NCI-H2107 (cell line): ENCODE measurements around the gene CHTF18.
A peak's percentile ranks its signal among the peaks of the same experiment; 100 is the strongest.
"Not testable (repeated sequence)": the region's sequence is repeated elsewhere in the genome, so short reads cannot be mapped to it uniquely, and the experiment has no call there.

Experiments
- DNase-seq: peaks from one replicate; lab custom pipeline; 2025; lab: John Stamatoyannopoulos, UW

Gene CHTF18

DNA sequence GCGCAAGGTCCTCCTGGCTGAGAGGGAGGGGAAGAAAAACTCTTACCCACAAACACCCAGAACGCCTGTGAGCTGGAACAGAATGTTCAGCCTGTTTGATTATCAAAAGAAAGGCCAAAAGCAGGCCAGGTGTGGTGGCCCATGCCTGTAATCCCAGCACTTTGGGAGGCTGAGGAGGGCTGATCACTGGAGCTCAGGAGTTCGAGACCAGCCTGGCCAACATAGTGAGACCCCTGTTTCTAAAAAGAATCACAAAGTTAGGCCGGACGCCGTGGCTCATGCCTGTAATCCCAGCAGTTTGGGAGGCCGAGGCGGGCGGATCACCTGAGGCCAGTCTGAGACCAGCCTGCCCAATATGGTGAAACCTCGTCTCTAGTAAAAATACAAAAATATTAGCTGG lies 12.1 kb upstream of the CHTF18 start:
- DNase-seq: not testable (repeated sequence)

DNA sequence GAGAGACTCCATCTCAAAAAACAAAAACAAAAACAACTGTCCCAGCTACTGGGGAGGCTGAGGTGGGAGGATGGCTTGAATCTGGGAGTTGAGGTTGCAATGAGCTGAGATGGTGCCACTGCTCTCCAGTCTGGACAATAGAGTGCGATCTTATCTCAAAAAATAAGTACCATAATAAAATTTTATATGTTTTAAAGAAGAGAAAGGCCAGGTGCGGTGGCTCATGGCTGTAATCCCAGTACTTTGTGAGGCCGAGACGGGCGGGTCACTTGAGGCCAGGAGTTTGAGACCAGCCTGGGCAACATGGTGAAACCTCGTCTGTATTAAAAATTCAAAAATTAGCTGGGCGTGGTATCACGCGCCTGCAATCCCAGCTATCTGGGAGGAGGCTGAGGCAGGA lies 11.6 kb upstream of the CHTF18 start:
- no peak for DNase-seq

DNA sequence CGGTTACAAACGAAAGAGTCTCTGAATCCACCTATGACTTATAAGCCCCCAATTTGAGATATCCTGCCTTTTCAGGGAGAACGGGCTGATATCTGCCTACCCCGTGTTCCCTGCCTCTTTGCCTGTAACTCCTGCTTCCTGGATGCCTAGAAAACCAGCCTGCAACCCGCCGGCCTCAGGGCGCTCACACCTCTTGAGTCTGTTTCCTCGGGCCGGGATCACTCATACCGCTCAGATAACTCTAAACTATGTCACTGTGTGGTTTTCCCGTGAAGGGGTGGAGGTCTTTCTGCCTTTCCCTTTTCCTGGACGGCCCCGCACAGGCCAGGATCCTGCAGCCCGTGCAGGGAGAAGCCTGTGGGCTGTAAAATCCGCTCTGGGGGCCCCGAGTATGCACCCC lies 10.6 kb upstream of the CHTF18 start:
- no peak for DNase-seq

DNA sequence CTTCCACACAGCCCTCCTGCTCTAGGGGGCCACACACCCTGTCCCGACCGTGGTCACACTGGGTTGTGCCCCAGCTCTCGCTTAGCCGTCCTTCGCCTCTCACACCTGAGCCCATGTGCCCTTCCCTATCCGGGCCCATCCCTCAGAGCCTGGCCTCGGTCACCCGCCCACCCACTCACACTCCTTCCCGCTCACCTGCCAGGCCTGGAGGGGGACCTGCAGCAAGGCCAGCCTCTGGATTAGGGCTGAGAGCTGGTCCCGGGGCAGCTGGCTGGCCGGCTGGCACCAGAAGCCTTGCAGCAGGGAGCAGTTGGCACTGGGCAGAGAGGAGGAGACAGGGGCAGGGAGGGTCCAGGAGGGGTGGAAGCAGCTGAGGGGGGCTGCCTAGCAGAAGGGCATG lies 10.0 kb upstream of the CHTF18 start:
- DNase-seq: no peak

DNA sequence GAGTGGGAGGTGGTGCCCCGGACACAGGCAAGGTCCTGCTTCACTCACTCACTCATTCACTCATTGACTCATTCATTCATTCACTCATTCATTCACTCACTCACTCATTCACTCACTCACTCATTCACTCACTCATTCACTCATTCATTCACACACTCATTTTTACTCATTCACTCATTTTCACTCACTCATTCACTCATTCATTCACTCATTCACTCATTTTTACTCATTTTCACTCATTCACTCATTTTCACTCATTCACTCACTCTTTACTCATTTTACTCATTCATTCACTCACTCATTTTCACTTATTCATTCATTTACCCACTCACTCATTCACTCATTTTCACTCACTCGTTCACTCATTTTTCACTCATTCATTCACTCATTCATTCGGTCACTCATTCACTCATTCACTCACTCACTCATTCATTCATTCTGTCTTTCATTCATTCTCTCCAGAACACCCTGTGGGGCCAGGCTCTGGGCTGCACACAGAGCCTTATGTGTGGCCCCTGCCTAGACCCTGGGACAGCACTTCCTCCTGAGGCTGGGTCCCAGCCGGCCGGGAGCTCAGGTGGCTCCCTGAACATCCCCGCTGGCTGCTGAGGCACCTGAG lies 9.4 kb upstream of the CHTF18 start:
- DNase-seq: no peak

DNA sequence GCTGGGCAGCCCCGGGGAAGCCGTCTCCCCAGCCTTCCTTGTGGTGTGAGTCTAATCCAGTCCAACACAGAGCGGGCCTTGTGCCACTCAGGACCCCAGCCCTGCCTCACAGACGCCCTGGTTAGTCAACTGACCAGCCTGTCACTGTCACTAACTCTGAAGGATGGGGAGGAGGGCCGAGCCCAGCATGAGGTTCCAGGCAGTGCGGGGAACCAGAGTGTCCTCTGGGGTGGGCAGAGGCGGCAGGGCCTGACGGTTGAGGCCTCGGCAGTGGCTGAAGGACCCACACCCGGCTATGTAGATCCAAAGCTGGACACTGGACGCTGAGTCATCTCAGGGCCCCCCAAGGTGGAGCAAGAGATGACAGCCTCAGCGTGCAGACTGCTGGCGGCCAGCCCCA lies 8.9 kb upstream of the CHTF18 start:
- DNase-seq: no peak

DNA sequence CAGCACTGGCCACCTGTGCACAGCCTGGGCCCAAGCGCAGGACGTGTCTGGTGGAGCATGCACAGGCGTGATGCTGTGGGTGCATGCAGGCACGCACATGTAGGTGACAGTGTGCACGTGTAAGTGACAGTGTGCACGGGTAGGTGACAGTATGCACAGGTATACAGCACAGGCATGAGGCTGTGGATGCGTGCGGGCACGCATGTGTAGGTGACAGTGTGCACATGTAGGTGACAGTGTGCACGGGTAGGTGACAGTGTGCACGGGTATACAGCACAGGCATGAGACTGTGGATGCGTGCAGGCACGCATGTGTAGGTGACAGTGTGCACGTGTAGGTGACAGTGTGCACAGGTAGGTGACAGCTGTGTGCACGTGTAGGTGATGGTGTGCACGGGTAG lies 8.1 kb upstream of the CHTF18 start:
- no peak for DNase-seq

DNA sequence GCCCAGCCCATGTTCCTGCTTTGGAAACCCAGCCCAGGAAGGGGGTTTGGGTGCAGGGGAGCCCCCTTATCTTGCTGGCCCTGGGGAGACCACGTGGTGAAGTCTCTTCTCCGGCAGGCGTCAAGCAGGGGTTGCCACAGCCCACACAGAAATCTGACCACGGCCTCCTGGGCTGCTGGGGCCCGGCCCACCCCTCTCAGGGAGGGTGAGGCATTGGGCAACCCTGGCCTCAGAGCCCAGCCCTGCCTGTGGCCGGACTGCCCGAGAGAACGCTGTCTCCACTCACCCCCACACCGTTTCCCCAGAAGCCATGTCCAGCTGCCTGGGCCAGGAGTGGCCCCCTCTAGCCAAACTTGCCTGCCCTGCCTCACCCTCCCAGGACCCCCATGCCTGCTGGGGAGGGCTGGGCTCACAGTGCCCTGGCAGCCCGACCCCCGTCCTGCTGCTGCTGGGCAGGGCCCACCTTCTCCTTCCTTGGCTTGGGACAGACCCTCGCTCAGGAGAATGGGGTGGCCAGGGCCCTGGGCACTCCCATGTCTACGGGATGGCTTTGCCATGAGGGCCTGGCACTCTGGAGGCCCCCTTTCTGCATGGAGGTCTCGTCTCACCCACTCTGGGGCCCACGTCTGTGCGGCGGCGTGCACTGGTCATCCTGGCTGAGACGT lies 6.9 kb upstream of the CHTF18 start:
- no peak for DNase-seq

DNA sequence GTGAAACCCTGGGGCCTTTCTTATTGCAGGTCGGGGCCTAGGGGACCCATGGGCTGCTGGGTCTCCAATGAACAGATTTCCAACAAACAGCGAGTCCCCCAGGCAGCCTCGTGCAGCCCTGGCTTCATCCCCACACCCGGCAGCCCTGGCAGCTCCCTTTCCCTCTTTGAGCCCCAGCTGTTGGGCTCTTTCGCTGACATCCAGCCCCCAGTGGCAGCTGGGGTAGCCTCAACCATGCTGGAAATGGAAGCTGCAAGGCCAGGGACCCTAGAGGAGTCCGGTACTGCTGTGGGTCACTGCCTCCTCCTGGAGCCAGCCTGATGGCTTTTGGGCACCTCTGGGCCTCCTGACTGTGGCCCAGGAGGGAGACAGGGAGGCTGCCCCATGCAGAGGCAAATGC lies 6.2 kb upstream of the CHTF18 start:
- no peak for DNase-seq

DNA sequence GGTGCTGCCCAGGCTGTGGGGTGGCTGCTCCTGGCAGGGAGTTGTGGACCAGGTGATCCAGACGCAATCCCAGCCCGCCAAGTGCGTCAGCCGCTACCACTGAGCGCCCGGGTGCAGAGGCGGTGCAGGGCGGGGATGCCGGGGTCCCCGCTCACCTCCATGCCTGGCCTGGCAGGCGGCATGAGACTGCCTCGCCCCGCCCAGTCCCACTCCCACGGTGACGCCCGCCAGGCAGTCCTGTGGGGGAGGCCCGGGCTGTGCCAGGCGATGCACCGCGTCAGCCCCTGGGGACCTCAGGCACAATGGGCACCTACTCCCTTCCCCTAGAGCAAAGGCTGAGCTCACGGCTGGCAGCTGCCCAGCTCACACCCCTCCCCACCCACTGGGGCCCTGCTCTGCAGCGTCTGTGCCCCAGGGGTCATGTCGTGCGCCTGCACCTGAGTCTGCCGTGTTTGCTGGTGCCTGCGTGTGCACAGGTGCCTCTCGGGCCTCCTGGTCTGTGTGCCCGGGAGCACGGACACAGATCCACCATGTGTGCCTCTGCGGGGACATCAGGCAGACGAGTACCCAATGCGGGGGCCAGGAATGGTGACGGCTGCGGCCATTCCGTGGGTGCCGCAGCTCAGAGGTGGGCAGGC lies 5.5 kb upstream of the CHTF18 start:
- DNase-seq: peak; percentile 68

DNA sequence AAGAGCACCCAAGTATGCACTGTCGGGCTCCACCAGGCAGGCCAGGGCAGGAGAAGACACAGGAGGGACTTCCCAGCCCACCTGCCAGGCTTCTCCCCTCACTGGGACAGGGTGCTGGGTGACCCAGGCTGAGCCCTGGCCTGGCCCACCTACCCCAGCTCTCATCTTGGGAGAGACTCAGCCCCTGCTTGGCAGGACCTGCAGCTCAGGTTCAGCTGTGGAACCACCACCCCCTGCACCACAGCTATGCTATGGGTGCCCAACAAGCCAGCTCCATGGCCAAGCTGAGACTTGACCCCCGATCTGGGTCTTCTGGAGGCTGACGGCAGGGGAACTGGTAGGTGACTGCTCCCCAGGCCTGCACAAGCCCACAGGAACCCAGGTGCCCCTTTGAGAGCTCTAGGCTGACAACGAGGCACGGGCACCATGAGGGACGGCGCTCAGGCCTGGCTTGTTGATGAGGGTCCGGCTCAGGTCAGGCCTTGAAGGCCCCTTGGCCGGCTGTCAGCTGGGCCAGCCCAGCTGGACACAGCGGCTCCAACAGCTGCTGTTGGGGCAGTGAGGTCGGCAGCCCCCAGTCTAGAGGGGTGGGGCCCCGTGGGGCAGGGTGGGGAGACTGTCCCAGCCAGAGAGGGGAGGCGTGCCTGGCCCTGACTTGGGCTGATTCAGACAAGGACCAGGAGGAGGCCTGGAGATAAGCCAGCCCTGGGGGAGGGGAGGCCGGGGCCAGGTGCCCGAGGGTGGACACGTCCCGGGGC lies 4.8 kb upstream of the CHTF18 start:
- DNase-seq: no peak

DNA sequence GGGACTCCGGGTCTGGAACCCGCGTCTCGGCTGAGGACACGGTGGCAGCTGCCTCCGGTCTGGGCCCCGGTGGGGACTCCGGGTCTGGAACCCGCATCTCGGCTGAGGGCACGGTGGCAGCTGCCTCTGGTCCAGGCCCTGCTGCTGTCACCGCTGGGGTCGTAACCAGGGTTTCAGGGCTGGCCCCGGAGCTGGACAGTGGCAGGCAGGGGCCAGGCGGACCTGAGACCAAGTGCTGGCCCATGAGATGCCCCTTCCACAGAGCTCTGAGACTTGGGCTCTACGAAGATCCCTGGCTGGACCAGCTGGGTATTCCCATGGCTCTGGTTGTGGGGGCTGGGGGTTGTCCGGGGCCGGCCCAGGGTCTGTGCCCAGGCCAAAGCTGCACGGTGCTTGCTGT lies 4.0 kb upstream of the CHTF18 start:
- DNase-seq: no peak

DNA sequence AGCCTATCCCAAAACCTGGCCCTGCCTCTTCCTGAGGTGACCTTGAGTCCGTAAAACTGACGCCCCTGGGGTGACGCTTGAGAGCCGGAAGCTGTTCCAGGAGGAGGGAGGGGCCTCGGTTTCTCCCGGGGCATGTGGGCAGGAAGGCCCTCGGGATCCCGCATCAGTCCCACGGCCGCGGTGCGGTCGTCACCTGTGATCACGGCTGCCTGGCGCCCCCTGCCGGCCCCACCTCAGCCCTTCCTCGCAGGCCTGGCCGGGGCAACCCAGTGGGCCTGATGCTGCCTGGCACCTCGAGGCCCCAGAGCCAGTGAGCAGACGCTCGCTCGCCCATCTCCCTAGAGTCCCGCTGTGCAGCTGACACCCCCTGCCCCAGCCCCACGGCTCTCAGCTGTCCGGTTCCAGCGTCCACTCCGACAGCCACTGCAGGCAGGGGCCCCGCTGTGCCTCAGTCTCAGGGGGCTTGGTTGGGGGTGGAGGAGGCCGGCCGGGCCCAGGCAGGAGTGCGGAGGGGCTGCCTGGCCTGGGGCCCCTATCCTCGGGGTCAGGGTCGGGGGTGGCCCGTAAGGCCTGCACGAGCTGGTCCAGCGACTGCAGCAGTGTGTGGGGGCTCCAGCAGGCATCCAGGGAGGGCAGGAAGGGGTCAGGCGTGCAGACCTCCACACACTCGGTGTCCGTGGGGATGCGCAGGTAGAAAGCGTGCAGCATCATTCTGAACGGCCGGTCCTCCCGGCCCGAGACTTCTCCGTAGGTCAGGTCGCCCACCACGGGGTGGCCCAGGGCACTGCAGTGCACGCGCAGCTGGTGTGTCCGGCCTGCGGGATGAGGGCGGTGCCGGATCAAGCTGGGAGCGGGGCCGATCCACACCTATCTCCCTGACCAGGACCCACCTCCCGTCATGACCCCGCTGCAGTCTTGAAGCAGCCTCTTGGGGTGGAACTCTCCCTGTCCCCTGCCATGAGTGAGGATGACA lies 2.6 kb upstream of the CHTF18 start:
- DNase-seq: peak; percentile 25

DNA sequence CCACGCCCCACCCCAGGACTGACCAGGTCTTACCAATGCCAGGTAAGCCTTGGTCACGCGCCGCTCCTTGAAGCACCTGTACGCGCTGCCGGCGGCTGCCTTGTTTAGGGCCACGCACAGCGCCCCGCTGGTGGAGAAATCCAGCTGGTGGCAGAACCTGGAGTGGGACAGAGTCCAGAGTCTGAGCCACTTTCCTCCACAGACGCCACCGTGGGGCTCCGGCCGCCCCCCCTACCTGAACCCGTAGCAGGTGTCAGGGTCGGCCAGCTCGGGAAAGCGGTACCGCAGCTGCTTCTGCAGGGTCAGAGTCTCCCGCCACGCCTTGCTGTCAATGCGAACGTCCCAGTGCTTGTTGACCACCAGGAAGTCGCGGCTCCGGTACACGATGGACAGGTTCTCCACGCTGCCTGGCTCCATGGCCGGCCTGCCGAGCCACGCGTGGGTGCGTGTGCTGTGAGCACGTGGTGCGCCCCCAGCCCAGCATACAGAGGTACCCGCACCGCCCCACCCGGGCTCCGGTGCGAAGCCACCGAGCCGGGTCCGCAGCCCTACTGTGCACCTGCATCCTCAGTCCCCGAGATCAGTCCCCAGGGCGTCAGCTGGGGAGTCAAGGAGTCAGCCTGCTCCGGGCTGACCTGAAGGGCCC lies 976 bp upstream of the CHTF18 start:
- no peak for DNase-seq

DNA sequence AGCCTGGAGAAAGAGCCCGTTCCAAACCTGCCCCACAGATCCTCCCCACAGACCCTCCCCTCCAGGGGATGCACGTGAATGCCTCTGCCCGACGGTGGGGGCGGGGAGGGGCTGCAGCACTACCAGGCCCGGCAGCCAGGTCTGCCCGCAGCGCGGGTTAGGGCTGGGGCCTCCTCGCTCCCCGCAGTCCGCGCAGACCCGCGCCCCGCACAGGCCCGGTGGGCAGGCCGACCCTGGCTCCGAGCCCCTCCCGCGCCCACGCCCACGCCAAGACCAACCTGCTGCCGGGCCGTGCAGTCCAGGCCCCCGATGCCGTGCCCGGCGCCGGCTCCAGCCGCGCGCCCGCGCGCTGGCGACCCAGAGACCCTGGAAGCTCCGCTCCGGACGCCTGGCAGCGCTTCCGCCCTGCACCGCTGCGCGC lies 432 bp upstream of the CHTF18 start, which contains the start of gene RPUSD1:
Gene RPUSD1 (minus strand): TSS at position 404 of the 421 bp plus-strand sequence. CDS start 644 bp downstream, outside the sequence.
- DNase-seq: no peak

DNA sequence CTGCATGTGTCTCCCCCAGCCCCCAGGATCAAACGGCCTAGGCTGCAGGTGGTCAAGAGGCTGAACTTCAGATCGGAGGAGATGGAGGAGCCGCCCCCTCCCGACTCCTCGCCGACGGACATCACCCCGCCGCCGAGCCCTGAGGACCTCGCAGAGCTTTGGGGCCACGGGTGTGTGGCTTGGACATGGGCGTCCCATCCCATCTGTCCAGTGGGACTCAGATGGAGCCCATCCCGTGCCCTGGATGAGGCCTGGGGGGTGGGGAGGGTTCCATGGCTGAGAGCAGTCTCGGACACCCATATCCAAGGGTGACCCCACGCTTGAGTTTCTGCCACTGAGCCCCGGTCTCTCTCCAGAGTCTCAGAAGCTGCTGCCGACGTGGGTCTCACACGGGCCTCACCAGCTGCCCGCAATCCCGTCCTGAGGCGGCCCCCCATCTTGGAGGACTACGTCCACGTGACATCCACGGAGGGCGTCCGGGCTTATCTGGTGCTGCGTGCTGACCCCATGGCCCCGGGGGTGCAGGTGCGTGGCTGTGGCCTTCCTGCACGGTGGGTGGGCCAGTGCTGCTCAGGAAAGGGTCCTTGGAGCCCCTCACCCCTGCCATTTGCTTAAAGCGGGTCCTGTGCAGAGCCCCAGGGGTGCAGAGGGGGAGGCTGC lies 901 bp downstream of the CHTF18 start:
- no peak for DNase-seq

DNA sequence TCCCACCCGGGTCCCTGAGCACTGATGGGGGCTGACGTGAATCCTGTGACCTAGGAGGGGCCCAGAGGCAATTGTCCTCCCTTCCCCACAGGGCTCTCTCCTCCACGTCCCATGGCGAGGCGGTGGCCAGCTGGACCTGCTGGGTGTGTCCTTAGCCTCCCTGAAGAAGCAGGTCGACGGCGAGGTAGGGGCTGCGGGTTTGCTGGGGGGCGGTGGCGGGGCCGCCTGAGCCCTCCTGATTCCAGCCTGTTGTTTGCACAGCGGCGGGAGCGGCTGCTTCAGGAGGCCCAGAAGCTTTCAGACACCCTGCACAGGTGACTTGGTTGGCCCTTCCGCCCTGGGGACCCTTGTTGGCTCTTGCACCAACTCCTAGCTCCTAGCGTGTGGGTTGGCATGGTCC lies 1.7 kb downstream of the CHTF18 start:
- no peak for DNase-seq

DNA sequence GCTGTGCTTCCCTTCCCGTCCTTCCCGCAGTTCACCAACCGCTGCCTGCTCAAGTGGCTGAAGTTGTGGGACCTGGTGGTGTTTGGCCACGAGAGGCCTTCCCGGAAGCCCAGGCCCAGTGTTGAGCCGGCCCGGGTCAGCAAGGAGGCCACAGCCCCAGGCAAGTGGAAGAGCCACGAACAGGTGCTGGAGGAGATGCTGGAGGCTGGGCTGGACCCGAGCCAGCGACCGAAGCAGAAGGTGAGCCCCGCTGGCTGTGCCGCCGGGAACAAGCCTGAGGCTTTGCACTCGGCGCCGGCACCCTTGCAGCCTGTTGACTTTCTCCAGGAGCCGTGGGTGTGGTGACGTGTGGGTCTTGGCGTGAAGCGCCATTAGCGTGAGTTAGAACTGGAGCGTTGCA lies 2.7 kb downstream of the CHTF18 start:
- no peak for DNase-seq

DNA sequence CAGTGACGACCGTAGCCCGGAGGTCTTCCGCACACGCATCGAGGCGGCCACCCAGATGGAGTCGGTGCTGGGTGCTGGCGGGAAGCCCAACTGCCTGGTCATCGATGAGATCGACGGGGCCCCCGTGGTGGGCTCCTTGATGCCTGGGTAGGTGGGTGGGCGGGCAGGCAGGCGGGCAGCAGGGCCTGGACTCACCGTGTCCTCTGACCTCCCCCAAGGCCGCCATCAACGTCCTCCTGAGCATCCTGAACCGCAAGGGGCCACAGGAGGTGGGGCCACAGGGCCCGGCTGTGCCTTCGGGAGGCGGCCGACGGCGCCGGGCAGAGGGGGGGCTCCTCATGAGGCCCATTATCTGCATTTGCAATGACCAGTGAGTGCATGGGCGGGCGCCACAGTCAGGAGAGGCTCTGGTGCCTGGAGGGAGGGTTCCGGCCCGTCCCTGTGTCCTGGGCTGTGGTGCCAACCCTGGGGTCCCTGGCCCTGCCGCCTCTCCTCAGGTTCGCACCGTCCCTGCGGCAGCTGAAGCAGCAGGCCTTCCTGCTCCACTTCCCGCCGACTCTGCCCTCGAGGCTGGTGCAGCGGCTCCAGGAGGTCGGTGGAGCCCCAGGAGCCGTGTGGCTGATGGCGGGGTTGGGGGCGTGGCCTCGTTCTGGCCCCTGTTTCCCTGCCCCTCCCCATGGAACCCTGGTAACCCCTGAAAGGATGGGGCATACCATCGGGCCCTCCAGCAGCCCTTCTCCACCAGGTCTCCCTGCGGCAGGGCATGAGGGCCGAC lies 4.0 kb downstream of the CHTF18 start:
- no peak for DNase-seq

DNA sequence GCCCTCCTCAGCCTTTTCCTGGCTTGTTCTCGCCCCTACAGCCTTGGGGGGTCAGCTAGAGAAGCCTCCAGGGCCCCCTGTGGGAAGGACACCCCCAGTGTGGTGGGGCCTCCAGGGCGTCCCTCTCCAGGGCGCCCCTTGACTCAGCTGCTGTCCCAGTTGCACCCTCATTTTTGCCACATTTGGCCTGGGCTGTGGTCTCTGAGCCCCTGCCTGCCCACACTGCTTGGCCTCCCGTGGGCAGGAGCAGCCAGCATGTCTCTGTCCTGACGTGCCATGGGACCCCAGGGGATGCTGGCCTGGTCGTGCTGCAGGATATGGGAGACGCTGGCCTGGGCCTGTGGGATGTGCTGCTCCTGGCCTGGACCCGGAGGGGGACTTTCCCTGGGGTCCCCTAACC lies 5.0 kb downstream of the CHTF18 start:
- DNase-seq: no peak
